Stimulated activated CD8-positive, alpha-beta memory T cell treated with anti-CD3 and anti-CD28 coated beads, Interleukin-15, amount 100 ng/mL, for 24 hours (primary cell): ENCODE results near the gene ANTXR1.

ENCODE experiments used
- DNase-seq: peaks from one replicate; pipeline ENCODE4 v3.0.0-alpha.2; 2020; ENCODE audit warnings: low read depth

The ANTXR1 gene

DNA sequence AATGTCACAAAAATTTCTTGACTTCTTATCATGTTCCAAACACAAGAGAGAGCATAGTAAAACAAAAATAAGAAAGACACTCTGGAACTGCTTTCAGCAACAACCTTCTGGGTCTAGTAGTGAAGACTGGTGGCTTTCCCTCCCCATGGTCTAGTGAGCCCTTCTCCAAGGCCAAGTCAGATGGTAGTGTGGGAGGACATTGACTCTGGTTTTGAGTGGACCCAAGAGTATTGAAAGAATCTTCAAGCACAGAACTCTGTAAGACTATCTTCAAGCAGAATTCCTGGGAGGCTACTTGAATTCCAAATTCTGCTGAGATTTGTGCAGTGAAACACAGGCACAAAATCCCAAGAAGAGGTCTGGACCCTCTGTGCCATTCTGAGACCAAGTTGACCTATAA, 21.1 kb downstream of the ANTXR1 start:
- no peak for DNase-seq

DNA sequence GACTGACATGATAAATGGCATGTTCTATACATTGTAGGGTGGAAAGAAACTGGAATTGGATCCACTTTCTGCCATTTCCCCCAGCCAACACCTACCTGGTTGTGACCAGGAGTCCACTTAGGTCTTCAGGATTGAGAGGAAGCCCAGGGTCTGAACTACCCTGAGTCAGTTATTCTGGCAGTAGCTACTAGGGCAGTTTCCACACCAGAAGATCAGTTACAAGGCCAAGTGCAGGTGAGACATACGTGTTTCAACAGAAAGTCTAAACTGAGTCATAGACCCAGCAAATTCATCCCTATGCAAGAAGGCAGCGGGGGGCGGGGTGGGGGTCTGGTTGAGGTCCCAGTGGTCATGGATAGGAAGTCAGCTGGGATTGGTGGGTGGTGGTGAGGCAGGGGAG, 21.9 kb downstream of the ANTXR1 start:
- DNase-seq = no peak

DNA sequence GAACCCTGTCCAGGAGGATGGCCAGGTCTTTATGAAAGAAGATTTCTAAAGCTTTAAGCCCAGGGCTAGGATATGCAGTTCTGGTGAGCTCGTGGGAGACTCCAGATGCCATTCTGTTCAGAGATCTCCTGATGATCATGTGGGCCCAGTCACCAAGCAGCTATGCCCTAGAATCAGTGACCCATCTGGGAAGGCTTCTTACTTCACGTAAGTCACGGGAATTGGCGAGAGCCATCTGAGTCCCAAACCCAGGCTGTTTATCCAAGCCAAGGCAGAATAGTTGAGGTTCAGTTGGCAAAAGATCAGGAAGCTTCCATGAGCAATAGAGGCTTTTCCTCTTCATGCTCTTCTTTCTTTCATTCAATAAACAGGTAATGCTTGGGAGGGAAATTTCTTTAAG, 23.9 kb downstream of the ANTXR1 start:
- DNase-seq = no peak

DNA sequence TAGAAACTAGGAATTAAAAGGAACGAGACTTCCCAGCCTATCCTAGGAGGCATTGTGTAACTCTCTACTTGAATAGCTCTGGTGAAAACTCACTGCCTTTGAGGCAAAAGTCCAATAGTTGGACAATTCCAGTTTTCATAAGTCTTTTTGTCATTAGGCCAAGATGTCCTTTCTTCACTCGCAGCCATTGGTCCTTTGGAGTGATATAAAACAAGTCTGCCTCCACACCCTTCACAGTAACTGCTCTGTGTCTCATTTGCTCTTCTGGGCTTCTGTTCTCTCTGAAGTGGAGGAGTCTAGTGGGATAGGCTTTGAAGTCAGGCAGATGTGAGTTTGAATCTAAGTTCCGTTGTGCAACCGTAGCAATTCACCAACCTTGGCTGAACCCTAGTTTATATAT, 28.2 kb downstream of the ANTXR1 start:
- no peak for DNase-seq

DNA sequence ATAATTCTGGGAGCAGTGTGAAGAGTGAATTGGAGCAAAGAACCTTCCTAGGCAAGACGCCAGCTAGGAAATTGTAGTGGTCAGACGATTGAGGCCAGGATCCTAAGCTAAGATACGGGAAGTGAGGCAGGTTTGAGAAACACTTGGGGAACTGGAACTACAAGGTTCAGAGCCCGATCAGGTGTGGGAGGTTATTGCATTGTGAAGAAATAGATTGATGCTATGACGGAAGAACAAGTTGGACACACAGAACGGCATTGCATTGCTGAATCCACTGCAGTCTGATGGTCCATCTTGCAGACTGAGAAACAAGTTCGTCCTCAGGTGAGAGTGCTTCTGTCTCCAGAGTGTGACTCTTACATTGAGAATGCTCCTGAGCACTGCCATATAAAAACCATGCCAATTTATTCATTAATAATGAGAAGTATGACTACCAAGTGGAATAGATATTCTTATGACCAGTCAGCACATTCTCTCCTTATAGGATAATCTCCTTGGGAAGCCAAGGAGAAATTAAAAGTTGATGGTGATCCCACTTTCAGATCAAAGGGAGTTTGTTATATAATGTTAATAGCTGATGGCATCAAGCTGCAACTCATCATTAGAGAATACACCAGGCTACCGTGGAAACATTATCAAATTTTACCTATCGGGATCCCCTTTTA, 30.9 kb downstream of the ANTXR1 start:
- DNase-seq = no peak

DNA sequence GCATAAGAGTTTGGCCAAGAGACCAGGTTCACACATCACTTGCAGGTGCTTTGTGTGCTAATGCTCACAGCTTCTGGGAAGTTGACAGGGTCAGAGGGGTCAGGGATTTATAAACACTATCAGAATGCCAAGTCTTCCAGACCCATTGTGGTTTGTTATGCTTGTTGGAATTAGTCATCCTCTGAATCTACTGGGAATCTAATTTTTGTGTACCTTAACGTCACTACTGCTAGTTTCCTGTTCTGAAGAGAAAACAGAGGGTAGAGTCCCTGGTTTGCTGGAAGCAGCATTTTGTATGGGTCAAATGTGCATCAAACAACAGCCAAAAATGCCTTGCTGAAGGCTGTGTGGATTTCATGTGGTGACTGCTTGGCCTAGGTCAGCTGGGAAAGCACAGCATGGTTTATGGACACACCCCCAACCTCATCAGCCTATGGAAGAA, 33.3 kb downstream of the ANTXR1 start:
- no peak for DNase-seq

DNA sequence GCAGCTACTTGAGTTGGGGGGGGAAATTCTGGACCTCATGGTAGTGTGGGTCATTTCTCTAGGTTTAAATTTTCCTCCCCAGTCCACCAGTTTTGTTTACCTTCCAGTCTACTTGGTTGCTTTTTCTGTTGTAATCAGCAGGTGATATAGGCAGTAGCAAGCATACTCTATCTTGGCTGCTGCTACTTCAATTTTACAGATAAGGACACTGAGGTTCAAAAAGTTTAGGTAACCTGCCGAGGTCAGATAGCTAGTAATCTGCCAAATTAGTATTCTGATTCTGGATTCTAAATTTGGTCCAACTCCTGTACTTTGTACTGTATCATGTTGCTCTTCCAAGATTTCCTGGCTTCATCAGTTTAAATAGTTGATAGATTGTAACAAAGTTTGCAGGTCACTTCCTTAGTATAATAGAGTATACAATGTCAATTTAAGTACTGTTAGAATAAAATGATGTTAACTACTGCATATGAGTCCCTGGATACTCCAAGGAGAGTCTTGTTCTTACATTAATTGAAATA, 34.7 kb downstream of the ANTXR1 start:
- DNase-seq = no peak

DNA sequence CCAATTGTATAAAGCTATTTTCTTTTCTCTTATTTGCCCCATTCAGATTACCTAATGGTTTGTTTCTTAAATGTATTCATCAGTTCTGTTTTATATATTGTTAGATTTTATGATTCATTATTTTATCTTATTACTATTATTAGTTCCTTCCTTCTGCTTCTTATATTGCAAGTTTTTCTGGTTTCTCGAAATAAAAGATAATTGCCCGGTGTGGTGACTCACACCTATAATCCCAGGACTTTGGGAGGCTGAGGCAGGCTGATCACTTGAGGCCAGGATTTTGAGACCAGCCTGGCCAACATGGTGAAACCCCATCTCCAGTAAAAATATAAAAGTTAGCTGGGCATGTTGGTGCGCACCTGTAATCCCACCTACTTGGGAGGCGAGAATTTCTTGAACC, 37.8 kb downstream of the ANTXR1 start:
- no peak for DNase-seq

DNA sequence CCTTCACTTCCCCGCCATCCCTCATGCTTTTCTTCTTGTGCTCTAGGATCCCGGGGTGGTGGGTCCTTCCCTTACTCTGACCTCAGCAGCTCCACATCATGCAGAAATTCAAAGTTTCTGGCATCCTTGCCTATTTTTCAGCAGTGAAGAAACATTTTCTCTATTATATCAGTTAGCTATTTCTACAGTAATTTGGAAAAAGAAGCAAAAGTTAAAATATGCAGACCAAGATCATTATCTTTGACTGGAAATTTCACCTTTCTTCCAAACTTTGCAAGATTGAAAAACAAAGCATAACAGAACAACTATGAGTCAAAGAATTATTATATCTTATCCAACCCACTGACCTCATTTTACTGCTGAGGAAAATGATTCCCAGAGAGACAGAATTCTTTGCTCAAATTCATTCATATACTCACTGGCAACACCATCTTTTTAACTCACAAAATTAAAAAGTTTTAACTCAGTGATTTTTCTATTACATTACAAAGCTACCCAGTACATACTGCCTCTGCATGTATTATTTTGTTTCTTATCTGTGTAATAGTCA, 40.5 kb downstream of the ANTXR1 start:
- no peak for DNase-seq

DNA sequence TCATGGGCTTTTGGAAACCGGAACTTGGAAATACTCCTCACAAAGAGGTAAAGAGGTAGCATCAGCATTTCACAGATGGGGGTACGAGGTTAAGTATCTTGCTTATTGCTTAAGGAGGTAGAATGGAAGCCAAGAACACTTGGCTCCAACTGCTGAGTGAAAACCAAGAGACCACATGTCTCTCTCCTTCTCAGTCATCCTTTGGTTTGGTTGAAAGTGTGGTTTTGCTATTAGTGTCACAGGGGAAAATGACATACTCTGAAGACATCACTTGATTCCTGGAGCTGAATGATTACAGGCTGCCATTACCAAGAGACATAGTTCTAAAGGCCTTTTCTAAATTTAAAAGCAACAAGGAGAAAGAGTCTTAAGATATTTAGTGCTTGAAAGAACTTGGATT, 41.5 kb downstream of the ANTXR1 start:
- DNase-seq = no peak

DNA sequence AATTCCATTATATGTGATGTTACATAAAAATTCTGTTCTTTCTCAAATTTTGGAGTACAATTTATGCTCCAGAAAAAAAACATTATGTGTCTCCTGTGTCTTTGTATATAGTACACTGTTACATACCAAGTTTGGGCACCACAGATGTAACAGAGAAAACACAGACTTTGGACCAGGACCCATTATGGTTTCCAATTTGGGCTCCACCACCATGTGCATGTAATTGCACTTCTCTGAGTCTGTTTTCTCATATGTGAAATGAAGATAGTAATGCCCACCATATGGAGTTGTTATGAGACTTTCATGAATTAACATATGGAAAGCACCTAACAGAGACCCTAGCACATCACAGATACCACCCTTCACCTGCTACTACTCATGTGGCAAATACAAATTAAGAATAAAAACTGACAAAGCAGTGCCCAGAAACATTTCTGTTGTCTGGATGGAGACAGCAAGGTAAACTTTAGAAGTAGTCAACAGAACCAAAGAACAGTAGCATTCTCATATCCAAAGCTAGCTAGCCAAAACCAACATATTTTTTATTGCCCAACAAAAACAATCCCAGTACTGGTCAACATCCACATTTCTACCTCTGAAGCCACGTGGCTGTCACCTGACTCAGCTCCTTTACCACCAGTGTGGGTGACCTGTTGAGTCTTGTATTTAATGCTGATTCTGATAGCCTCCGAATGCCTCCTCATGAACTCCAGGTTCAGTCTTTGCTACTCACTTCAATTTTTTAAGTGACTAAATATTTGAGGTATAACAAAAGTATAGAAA, 42.9 kb downstream of the ANTXR1 start:
- DNase-seq = no peak

DNA sequence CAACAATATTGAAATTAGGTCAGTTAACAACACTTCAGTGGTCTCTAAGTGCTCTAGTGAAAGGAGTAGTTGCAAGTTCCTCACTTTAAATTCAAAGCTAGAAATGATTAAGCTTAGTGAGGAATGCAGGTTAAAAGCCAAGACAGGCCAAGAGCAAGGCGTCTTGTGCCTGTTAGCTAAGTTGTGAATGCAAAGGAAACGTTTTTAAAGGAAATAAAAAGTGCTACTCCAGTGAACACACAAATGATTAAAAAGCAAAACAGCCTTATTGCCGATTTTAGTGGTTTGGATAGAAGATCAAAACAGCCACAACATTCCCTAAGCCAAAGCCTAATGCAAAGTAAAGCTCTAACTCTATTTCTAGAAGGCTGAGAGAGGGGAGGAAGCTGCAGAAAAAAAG, 44.7 kb downstream of the ANTXR1 start:
- no peak for DNase-seq

DNA sequence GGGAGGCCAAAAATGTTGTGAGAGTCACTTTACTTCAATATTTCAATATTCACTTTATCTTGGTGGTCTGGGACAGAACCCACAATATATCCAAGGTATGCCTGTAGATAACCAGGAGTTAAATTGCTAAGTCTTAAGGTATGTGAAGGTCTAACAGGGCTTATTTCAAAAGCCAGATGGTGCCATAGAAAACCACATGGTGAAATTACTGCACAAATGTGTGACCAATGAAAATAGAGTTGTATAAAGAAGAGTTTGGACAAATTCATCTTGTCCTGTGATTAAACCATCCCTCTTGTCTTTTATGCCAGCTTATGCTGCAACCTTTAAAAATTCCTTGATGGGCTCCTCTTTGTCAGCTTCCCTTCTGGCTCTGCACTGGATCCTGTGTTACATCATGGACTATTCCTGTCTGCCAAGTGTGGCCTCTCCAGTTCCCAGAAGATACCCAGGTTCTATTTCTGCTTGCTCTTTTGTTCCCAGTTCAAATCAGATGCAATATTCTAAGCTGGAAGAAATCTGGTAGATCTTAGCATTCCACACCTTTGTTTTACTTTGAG, 46.8 kb downstream of the ANTXR1 start:
- no peak for DNase-seq

DNA sequence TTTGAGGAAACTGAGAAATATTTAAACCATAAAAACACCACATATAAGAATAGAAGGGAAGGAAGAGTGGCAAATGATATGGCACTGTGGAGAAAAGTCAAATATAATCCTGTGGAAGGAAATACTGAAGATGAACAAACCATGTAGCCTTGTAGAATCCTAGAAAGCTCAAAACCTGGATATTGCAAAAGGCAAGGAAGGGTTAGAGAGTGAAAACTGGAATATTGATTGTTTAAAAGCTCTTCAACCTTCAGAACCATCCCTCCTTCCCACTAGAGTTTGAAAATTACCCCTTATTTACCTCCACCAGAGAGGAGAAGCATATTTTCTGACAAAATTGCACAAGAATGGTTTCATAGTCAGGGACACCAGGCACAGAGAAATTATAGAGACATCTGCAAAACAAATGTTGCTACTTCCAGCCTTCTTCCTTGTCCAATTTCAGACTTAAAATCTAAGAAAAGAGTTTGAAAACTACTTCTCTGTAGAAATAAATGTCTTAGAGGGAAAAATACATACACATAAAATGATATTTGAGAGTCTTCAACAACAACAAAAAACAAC, 48.0 kb downstream of the ANTXR1 start:
- DNase-seq = no peak

DNA sequence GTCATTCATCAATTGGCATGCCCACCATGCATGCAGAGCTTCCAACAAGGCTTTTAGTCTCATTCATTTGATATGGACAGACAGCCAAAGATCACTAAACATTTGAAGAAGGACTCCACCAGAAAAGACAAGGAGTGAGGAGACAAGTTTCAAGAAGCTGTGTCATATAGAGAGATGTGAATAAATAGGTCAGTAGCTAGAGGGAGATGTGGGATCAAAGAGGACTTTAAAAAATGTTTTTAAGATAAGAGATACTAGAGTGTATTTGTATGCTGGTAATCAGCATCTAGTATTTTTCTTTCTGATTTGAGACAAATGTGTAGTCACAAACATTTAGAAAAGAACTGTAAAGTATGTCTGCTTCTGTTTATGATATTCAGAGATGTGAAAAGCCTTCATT, 48.5 kb downstream of the ANTXR1 start:
- no peak for DNase-seq

DNA sequence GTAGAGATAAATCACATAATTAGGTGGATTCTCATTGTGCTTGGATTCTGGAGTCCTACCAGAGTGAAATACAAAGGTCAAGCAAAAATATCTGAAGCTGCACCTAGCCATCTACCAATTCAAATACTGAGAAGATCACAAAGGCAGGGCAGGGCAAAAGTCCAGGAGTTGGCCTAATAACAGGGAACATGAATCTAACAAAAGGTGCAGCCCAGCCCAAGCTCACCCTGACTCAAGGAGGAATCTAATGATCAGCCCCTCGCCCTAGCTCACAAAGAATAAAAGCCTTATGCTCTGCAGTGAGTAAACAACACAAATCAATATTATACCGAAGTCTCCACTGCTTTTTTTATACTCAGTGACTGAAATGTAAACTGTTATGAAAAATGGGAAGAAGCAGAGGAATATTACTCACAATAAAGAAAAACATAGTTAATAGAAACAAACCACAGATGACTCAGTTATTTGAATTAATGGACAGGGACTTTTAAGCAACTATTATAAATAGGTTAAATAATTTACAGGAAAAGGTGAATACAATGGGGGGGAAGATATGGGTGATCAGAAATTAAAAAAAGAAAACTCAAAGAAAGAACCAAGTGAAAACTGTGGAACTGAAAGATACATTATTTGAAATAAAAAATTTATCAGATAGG, 49.5 kb downstream of the ANTXR1 start:
- DNase-seq = no peak

DNA sequence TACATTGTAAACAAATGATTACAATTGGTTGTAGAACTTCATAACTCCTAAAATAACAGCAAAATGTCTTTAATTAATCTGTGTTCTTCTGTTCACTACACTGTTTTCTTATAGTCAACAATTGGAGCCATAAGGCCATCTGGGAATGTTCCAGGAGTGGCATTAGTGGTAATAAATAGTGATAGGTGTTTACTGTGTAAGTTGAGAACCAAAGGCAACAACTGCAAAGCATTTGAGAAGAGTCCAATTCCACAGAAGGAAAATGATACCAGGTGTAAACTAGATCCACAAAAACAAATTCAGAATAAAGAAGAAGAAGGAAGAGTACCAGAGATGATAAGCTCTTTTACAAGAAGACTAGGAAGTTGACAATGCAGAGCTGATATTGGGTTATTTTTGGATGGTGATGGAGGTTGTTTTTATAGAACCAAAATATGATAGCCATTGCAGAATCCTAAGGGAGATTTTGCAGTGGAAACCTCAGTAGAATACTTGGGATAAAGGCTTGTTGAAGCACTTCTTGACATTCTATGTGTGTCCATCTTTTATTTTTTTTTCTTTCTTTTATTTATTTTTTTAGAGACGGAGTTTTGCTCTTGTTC, 52.9 kb downstream of the ANTXR1 start:
- DNase-seq = no peak

DNA sequence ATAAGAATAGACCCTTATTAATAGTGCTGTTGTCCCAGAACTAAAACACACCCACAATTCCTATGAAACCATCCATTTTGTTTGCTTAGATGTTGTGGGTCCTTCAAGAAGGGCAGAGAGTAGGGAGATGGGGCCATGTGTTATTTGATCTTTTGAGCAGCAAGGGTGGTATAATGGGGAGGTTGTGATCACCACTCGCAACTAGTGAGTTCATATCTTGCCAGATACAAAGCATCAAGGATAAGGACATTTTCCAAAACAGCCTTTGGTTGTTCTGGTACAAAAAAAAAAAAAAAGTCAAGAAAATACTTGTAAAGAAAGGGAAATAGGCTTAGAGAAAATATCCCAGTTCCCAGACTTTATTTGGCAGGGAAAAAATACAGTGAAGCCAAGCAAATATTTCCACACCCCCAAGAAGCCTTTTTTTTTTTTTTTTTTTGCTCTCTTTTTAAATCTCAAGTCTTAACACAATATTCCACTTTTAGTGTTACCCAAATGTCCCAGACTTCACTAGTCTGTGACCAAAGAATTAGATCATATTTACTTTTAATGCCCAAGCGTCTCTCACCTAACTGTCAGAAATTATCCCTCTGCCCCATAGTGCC, 54.1 kb downstream of the ANTXR1 start:
- no peak for DNase-seq

DNA sequence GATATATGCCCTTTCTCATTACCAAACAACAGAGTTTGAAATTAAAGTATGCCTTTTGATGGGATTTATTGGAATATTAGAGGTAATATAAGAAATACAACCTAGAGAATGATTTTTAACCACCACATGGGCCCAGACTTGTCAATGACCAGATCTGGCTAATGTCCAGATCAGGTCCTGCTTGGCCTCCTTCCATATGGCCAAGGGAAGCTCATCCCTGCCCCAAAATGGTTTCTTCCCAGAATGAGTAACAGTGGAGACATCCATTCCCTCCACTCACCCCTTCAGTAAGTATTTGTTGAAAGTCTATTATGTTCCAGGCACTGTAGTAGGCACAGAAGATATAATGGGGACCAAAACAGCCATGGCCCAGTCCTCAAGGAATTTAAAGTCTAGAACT, 54.9 kb downstream of the ANTXR1 start:
- DNase-seq = no peak

DNA sequence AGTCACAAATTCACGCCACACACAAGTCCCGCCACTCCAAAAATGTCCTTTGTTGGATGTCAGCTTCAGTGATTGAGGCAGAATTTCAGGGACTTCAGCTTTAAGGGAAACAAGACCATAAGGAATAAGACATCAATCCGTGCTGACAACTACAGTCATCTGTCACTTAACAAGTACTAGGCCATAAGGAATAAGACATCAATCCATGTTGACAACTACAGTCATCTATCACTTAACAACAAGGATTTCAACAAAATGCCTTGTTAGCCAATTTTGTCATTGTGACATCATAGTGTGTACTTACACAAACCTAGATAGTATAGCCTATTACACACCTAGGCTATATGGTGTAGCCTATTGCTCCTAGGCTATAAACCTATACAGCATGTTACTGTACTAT, 58.0 kb downstream of the ANTXR1 start:
- DNase-seq = no peak

DNA sequence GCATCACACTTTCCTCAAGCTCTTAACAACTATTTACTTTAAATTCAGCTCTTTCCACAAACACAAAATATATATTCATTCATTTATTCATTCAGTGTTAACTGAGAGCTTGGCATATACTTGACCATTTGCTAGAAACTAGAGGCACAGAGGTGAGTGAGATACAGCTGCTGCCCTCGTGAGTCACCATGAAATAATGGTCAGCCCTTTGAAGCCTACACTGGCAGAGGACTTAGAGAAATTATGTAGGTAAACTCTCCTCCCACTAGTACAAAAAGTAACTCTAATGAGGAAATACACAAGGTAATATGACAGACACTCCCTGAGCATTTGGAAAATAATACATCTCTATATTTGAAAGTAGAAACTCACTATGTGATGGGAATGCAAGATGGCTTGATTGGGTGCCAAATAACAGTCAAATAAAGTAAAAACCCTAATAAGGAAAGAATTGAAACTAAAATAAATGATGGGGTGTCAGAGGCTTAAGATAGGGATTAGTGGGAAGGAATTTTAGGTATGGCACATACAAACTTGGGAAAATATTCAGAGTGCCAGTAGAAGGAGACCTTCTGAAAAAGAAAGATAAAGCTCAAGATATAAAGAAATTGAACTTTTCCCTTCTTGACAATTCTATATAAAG, 61.1 kb downstream of the ANTXR1 start:
- no peak for DNase-seq
